ENCODE results near the gene IL1A. TPM values are rescaled to one million over a fixed set of nuclear protein-coding genes. Genes with fewer than 3 reads are reported as not detected.
A peak's percentile ranks its signal among the peaks of the same experiment; 100 is the strongest.

Gene IL1A
- total RNA-seq, 1 donor from 2014 or later = under 0.01 TPM

DNA sequence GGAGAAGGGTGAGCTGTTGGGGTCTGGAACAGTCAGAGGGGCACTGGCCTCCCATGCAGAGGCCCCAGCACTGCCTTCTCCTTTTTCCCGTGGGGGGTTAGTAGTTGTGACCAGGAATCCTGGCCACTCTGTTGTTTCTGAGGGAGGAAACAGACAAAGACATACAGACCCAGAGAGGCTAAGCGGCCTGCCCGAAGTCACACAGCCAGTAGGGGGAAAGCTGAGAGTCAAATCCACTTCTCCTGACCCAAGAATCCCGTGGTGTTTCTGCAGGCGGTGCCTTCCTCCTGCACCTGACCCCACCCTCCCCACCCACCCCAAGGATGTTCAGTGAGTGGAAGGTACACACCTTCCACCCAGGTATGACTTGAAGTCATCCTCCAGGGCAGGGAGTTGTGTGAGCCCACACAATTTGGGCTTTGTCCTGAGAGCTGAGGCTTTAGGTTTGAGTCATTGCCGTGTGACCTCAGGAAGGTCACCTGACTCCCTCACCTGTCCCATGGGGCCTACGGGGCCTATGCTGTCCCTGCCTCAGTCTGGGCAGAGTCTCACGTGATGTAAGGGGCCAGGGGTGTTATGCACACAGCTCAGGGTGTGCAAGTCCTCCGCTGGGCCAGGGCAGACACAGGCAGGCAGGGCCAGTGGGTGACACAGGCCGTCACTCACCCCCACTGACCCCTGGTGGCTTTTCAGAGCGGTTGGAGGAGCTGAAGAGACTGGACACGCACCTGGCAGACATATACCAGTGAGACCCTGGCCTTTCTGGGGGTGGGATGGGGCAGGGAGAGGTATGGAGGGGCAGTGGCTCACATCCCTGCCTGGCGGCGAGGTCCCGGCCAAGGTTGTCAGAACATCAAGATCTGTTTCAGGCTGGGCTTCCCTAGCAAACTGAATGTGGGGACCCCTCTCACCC, 58.5 kb downstream of the IL1A start:
- DNase-seq = no peak

DNA sequence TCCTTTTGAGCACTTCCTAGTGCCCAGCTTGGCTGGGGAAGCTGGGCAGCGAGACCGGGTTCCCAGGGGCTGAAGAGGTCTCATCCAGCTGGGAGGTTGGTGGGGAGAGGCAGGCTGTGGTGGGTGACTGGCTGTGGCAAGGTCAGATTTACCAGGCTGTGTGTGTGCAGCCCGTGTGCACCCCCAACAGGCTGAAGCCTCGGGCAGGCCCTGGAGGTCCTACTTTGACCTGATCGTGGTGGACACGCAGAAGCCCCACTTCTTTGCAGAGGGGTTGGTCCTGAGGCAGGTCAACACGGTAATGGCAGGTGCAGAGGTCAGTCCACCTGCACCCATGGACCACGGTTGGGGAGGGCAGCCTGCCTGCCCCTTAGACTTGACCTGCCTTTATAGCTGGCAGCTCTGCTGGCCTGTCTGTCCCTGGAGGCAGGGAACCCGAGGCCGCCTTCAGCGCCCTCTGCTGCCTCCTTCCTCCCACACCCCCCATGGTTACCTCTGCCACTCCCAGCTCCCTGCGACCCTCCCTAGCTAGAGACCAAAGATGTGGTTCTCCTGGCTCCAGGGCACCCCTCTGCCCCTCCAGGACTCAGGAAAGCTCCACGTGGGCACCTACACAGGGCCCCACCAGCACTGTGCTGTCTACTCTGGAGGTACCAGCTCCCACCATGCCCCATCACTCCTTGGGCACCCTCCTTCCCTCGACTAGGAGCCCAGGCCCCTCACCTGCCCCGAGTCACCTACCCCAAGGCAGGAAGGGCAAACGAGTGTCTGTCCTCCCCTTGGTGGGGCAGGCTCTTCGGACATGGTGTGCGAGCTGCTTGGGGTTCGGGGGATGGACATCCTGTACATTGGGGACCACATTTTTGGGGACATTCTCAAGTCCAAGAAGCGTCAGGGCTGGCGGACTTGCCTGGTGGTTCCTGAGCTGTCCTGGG, 59.4 kb downstream of the IL1A start:
- peak; percentile 34 for DNase-seq

DNA sequence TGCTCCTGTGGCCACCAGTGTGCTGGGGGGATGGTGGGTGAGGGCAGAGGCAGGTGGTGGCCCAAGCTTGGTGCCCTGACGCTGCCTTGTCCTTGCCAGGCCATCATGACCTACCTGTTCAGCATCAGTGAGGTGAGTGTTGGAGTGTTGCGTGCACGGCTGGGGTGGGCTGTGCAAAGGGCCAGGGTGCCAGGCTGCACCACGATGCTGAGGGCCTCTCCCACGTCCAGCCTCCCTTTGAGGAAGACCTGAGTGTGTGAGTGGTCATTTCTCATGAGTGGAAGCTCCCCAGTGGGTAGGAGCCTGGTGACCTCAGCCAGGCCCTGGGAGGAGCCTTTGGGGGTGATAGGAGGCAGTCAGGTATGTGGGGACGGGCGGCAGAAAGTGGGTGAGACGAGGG, 60.3 kb downstream of the IL1A start:
- no peak for DNase-seq

Other genes with a start within 250 kb of the IL1A start
- gene POLR1B, start 242.0 kb downstream of the IL1A start, total RNA-seq = 16.8 and 22.0 TPM in 2 replicates
- 3.4 and 5.6 TPM in 2 replicates for gene CHCHD5, start 199.9 kb downstream of the IL1A start, total RNA-seq
- gene SLC20A1, start 138.6 kb downstream of the IL1A start, total RNA-seq = 31.1 and 75.5 TPM in 2 replicates
- not detected in 2 replicates for gene NT5DC4, start 63.5 kb downstream of the IL1A start, total RNA-seq
- gene CKAP2L, start 19.9 kb downstream of the IL1A start, total RNA-seq = 2.4 and 12.8 TPM in 2 replicates
- 0.14 and 0.17 TPM in 2 replicates for gene IL1B, start 52.3 kb upstream of the IL1A start, total RNA-seq
- not detected in 2 replicates for gene IL37, start 126.7 kb upstream of the IL1A start, total RNA-seq
- not detected in 2 replicates for gene IL36G, start 193.5 kb upstream of the IL1A start, total RNA-seq
- not detected in 2 replicates for gene IL36A, start 221.0 kb upstream of the IL1A start, total RNA-seq

Data from dermis blood vessel endothelial cell (primary cell).